ENCODE results near the gene SHQ1.
A peak's percentile ranks its signal among the peaks of the same experiment; 100 is the strongest.
"Not testable (repeated sequence)": the region's sequence is repeated elsewhere in the genome, so short reads cannot be mapped to it uniquely, and the experiment has no call there.

Gene SHQ1

DNA sequence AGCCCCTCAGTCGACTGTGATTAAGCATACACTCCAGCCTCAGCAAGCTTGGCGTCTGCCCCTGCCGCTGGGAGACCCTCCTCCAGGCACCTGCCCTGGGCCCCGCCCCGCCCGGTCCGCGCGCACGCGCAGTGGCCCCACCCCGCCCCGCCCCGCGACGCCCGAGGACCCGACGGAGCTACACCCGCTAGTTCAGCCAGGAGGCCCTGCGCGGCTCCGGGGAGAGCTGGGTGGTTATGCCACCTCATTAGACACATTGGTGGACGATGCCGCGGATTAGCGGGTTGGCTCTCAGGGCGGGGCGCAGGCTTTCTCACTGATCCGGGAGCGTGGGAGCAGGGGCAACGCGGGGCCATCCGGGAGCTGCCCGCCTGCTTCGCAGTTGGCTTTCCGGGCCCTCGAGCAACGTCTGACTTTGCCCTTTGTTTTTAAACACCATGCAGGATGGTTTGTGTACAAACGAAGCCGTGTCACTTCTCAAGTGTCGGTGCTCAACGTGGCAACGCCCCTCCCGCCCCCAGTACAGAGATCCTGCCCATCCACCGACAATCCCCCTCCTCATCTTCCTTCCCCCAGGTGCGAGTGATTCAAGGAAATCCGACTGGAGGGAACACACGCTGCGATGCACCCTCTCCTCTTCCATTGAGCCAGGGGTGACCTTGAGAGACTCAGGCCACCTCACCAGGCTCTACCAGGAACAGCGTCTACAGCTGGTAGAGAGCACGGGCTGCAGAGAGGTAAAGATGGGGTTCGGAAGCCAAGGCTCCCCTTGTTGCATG, 109.3 kb downstream of the SHQ1 start (continued):
- TF ChIP-seq, protein P1, sequence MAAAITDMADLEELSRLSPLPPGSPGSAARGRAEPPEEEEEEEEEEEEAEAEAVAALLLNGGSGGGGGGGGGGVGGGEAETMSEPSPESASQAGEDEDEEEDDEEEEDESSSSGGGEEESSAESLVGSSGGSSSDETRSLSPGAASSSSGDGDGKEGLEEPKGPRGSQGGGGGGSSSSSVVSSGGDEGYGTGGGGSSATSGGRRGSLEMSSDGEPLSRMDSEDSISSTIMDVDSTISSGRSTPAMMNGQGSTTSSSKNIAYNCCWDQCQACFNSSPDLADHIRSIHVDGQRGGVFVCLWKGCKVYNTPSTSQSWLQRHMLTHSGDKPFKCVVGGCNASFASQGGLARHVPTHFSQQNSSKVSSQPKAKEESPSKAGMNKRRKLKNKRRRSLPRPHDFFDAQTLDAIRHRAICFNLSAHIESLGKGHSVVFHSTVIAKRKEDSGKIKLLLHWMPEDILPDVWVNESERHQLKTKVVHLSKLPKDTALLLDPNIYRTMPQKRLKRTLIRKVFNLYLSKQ (tag by site-specific recombination; IDR thresholded peaks at IDR 0.05; ENCODE audit: borderline replicate concordance), result no peak

DNA sequence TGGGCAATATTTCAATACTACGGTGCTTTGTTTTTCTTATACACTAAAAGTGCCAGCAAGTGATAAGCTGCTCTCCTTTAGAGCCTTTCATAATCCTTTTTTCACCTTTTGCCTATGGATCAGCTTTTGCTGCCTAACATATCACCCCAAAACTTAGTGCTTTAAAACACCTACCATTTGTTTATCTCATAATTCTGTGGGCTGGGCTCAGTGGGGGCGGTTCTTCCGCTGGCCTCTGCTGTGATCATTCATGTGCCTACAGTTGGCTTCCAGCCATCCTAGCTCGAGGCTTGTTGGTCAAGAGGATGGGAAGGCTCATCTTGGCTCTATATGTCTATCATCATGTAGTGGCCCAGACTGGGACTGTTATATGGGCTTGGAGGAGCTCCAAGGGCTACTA, 113.2 kb downstream of the SHQ1 start:
- H3K27ac ChIP-seq (ENCODE audit: extremely low read depth, low read depth, low read length); H3K36me3 ChIP-seq (ENCODE audit: control insufficient read depth in 2 of 2, insufficient read depth in 1 of 2, low read length in 2 of 2); H3K9me3 ChIP-seq (ENCODE audit: control insufficient read depth, insufficient read depth, low read depth, low read length); H3K4me3 ChIP-seq (ENCODE audit: low read depth, low read length); H3K4me1 ChIP-seq (ENCODE audit: control insufficient read depth, insufficient read depth, low read length); POLR2A ChIA-PET: not testable (repeated sequence)
- CTCF ChIA-PET, result interaction anchor here (0.6 kb wide), 1 partner anchor 69 kb away, joined by 3 read pairs; no protein-coding TSS in a partner anchor

DNA sequence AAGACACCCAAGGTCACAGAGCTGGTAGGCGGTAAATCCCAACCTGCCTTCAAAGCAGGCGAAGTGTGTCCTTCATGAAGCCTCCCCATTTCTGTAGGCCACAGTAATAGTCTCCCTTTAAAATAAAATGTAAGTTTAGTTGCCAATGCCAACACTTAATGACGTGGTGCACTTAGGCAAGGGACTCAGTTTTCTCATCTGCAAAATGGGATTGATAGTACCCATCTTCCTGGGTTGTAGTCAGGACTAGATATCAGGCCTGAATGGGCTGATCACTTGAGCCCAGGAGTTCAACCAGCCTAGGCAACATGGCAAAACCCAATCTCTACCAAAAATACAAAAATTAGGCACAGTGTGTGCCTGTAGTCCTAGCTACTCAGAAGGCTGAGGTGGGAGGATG, 114.6 kb downstream of the SHQ1 start:
- Histone ChIP-seq H3K4me1 (ENCODE audit: control insufficient read depth, insufficient read depth, low read length) (no peaks in the 10 kb centered on the region), H3K4me3 (ENCODE audit: low read depth, low read length) (no peak overlapping the region), H3K9me3 (ENCODE audit: control insufficient read depth, insufficient read depth, low read depth, low read length) (no peaks in the 10 kb centered on the region), H3K36me3 (ENCODE audit: control insufficient read depth in 2 of 2, insufficient read depth in 1 of 2, low read length in 2 of 2) (no peaks in the 10 kb centered on the region), H3K27ac (ENCODE audit: extremely low read depth, low read depth, low read length) (no peak overlapping the region)
- ChIA-PET CTCF (interaction anchor here (0.6 kb wide), 1 partner anchor 211 kb away, joined by 3 read pairs; no protein-coding TSS in a partner anchor), POLR2A (no interaction called here)
- TF ChIP-seq, protein P2, sequence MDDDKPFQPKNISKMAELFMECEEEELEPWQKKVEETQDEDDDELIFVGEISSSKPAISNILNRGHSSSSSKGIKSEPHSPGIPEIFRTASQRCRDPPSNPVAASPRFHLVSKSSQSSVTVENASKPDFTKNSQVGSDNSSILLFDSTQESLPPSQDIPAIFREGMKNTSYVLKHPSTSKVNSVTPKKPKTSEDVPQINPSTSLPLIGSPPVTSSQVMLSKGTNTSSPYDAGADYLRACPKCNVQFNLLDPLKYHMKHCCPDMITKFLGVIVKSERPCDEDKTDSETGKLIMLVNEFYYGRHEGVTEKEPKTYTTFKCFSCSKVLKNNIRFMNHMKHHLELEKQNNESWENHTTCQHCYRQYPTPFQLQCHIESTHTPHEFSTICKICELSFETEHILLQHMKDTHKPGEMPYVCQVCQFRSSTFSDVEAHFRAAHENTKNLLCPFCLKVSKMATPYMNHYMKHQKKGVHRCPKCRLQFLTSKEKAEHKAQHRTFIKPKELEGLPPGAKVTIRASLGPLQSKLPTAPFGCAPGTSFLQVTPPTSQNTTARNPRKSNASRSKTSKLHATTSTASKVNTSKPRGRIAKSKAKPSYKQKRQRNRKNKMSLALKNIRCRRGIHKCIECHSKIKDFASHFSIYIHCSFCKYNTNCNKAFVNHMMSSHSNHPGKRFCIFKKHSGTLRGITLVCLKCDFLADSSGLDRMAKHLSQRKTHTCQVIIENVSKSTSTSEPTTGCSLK (tag by site-specific recombination; IDR thresholded peaks at IDR 0.05), result no peak
- TF ChIP-seq ZNF169 (tag by site-specific recombination; IDR thresholded peaks at IDR 0.05), result no peak
- TF ChIP-seq ZNF114 (tag by site-specific recombination; IDR thresholded peaks at IDR 0.05), result no peak
- TF ChIP-seq YY2 (tag by site-specific recombination; IDR thresholded peaks at IDR 0.05), result no peak
- no peak for TF ChIP-seq HOXC10 (CRISPR knock-in tag; IDR thresholded peaks at IDR 0.05)
- no peak for TF ChIP-seq ZFP37 (tag by site-specific recombination; IDR thresholded peaks at IDR 0.05)
- TF ChIP-seq, protein P3, sequence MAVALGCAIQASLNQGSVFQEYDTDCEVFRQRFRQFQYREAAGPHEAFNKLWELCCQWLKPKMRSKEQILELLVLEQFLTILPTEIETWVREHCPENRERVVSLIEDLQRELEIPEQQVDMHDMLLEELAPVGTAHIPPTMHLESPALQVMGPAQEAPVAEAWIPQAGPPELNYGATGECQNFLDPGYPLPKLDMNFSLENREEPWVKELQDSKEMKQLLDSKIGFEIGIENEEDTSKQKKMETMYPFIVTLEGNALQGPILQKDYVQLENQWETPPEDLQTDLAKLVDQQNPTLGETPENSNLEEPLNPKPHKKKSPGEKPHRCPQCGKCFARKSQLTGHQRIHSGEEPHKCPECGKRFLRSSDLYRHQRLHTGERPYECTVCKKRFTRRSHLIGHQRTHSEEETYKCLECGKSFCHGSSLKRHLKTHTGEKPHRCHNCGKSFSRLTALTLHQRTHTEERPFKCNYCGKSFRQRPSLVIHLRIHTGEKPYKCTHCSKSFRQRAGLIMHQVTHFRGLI (tag by site-specific recombination; IDR thresholded peaks at IDR 0.05), result no peak
- no peak for TF ChIP-seq ZNF549 (tag by site-specific recombination; IDR thresholded peaks at IDR 0.05)
- no peak for TF ChIP-seq ZNF155 (tag by site-specific recombination; IDR thresholded peaks at IDR 0.05)

- H3K4me1 ChIP-seq (ENCODE audit: control insufficient read depth, insufficient read depth, low read length); H3K4me3 ChIP-seq (ENCODE audit: low read depth, low read length); H3K9me3 ChIP-seq (ENCODE audit: control insufficient read depth, insufficient read depth, low read depth, low read length); POLR2A ChIA-PET; H3K27ac ChIP-seq (ENCODE audit: extremely low read depth, low read depth, low read length); H3K36me3 ChIP-seq (ENCODE audit: control insufficient read depth in 2 of 2, insufficient read depth in 1 of 2, low read length in 2 of 2): not testable (repeated sequence)
- TF ChIP-seq EGR2 (tag by site-specific recombination; IDR thresholded peaks at IDR 0.05; ENCODE audit: low read depth), result peak; percentile 69
- CTCF ChIA-PET, result interaction anchor here (0.6 kb wide), 2 partner anchors 22 to 211 kb away, joined by 3 read pairs; no protein-coding TSS in a partner anchor
Measured at GRCh38 chr3:72732666-72733345, 115.4 kb downstream of the SHQ1 start.

Data from HEK293 (cell line).